Fibroblast of lung (primary cell): ENCODE measurements around the gene PC.

Experiments used
- CTCF ChIP-seq, 2 donors: IDR thresholded peaks in 1 of 2; conservative IDR thresholded peaks in 1 of 2; 1 replicate in 1 of 2; 2 replicates in 1 of 2; pipeline ENCODE4 v1.5.1; 2011 to 2012; ENCODE audit warnings: low read length in 2 of 2, control low read depth in 1 of 2, inconsistent platforms in 1 of 2, low read depth in 1 of 2, mild to moderate bottlenecking in 1 of 2
- EZH2 ChIP-seq: IDR thresholded peaks from 2 replicates; pipeline ENCODE4 v1.5.1; 2012; ENCODE audit warnings: low read length, control low read depth, mild to moderate bottlenecking; ENCODE audit errors: missing control alignments

GRCh38 chr11:66840317-66841091 is 117.7 kb downstream of the PC start:
- TF ChIP-seq CTCF (conservative IDR thresholded peaks at IDR 0.05 in 1 of 2, IDR thresholded peaks at IDR 0.05 in 1 of 2; ENCODE audit: low read depth in 1 of 2, low read length in 2 of 2) = no peak
- no peak for TF ChIP-seq EZH2
